GM21786 (cell line): ENCODE measurements around the gene RBM38.

Experiments
- ATAC-seq: cut with Tn5 transposase; IDR thresholded peaks from one replicate; pipeline ENCODE4 v1.9.1; 2021; ENCODE audit not compliant: unreplicated experiment

Gene RBM38

DNA sequence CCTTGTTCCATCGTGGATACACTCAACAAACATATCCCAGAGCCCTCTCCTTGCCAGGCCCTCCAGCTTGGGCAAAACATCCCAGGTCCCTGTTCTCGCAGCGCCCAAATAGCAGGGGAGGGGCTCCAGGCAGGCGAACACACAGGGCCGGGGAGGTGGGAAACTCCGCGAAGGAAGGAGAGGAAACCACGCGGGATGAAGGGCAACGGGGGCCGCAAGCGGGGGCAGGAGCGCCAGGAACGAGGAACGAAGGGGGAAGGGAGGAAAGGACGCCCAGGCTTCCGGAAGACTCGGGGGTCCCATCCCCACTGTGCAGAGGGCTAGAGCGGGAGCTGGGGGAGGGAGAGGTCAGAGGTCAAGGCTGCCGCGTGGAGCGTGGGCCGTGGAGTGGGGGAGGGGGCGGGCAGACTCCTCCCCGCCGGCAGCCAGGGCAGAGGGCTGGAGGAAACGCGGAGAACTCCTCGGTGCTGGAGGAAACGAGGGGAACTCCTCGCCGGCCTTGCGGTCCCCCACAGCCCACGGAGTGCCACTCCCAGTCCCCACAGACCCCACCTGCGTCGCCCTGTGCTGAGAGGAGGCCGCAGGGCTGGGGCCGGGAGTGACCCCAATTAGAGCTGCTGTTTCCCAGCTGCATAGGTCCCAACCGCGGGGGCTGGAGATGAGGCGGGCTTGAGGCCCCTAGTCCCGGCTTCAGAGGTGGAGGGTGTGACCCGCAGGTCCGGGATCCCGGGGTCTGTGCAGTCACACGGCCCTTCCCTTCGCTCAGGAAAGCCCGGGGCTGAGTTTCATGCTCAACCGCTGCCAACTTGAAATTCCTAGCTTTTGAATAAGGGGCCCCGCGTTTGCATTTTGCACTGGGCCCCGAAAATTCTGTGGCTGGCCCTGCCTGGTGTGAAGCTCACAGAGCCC lies 1.2 kb upstream of the RBM38 start:
- no peak for ATAC-seq

DNA sequence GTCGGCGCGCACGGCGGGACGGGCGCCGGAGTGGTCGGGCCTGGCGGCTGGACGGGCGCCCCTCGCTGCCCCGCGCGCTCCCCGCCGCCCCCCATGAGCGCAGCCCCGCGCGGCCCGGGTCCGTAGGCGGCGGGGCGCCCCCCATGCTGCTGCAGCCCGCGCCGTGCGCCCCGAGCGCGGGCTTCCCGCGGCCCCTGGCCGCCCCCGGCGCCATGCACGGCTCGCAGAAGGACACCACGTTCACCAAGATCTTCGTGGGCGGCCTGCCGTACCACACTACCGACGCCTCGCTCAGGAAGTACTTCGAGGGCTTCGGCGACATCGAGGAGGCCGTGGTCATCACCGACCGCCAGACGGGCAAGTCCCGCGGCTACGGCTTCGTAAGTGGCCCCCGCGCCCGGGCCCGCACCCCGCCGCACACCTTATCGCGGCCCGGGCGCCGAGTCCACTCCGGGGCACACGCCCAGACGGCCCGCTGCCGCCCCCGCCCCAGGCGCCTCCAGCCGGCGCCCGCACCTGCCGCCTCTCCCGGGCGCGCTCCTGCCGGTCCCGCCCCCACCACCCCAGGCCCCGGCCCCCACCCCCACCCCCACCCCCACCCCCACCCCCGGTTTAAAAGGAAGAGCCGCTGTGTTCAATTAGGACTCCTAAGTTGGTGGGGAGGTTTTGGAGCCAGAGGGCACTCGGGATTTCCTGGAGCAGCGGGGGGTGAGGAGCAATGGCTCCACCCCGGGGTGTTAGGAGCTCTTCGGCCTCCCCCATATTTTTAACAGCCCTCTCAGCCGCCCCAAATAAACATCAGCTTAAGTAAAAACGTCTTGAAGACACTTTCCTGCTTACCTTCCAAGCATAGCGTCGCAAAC lies 474 bp downstream of the RBM38 start:
- ATAC-seq: no peak

DNA sequence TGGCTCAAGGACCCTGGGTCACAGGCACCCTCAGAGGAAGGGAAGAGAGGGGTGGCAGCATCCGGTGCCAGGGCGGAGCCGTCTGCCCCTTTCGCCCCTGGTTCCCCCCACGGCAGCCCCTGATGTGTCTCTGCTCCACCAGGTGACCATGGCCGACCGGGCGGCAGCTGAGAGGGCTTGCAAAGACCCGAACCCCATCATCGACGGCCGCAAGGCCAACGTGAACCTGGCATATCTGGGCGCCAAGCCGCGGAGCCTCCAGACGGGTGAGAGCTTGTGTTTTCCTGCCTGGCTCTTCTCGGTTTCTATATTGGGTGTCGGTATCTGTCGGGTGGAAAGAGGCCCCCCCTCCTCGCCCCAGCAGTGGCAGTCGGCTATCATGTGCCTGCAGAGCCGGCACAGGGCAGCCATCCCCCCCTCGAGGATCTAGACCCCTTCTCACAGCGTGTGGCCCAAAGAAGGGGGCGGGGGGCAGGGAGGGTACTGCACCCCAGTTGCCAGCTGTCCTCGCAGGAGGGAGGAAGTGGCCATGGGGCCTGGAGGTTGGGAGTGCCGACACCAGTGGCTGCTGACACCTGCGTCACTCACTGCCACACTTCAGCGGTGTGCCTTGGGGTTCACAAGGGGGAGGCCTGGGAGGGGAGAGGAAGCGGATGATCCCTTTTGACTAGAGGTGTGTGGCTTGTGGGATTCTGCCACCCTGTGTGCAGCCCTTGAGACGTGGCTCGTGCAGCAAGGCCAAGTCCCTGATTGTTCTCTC lies 1.5 kb downstream of the RBM38 start:
- peak; percentile 22 for ATAC-seq

DNA sequence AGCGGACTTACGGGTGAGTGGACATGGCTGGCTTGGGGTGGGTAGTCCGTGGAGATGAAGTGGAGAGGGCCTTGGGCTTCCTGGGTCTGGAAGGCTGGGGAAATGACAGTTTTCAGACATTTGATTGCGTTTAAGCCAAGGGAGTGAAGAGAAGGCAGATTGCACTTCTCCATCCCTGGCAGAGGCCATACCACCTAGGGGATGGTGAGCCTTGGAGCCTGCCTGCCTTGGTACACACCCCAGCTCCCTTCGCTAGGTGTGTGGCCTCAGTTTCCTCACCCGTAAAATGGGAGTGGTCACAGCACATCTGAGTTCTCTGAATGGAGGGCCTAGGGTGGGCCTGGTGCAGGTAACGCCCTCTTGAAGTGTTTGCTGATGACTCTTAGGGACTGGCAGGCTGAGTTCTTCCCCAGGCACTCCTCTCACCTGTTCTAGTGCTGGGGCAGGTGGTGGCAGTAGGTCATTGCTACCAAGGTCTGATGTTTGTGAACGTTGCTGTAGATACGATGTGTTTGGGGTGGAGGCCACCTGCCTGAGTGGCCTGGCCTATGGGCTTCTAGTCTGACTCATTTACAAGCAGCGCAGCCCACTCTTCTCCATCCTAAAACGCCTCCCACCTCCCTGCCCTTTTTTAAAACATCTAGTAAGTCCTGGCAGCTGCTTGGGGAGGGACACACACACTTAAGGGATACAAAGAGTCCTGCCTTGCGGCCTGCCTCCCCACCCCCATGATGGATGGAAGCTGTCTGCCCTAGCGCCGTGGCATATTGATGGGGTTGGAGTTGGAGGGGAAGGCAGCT lies 2.3 kb downstream of the RBM38 start:
- no peak for ATAC-seq

DNA sequence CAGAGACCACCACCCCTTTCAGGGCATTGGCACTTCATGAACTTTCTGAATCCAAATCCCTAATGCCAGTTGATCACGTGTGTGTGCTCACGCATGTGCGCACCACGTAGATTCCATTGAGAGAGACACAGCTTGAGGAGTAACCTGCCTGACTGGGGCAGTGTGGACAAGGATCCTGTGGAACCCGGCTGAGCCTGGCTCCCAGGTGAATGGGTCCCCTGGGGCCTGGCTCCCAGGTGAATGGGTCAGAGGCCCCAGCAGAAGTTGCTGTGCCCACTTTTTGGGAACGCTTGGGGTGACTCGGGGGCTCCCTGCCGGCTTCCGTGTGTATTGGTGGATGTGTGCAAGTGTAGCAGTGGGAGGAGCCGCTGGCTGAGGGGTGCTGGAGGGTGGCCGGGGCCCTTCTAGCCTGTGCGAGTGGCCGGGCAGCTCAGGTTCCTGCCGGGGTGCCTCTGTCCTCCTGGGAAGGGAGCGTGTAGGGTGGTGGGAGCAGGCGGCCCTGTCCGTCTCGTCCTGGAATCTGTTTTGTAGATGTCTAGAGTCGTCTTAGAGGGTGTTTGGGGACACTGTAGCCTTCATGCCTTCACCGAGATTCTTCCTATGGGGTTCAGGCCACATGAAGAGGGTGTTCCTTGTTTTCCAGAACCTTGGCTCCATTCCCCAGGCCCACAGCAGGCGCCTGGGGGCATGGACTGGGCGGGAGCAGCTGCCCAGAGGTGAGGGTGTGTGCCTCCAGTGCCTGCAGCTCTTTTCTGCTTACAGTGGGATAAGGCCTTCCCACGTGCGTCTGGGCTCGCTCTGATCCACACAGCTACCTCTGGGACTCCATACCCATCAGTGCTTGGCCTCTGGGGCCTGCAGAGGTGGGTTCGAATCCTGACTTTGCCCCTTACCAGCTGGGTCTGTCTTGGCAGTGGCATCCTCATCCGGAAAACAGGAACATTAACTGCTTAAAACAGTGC lies 3.2 kb downstream of the RBM38 start:
- no peak for ATAC-seq

DNA sequence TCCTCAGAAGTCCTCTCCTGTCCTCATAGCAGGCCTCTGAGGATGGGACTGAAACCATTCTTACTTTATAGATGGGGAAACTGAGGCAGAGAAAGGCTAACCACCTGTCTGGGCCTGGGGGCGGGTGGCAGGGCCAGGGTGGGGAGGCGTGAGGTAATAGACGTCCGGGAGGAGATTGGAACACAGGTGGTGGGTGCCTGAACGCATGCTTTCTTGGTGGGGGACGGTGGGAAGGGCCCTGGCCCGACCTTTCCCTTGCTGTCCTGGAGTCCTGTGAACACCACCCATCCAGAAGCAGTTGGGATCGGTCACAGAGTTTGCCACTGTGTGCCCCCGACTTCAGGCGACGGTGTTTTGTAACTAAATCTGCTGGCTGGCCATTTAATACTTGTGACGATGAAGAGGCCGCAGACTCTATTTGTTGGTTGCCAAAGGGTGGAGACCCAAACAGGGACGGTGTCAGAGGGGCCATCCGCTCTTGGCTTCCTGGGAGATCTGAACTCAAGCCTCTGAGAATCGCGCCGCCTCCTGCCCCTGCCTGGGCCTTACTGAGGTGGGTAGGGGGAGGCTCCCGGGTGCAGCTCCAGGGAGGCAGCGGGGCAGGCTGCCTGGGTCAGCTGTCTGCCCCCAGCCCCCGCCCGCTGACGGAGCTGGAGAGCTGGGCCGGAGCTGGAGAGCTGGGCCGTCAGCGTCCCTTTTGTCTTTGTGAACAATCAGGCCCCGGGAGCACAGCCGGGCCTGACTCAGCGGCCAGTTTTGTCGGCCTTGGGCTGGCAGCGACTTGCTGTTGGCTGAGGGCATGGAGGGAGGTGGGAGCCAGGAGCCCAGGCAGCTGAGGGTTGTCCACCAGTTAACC lies 4.1 kb downstream of the RBM38 start:
- ATAC-seq: no peak

DNA sequence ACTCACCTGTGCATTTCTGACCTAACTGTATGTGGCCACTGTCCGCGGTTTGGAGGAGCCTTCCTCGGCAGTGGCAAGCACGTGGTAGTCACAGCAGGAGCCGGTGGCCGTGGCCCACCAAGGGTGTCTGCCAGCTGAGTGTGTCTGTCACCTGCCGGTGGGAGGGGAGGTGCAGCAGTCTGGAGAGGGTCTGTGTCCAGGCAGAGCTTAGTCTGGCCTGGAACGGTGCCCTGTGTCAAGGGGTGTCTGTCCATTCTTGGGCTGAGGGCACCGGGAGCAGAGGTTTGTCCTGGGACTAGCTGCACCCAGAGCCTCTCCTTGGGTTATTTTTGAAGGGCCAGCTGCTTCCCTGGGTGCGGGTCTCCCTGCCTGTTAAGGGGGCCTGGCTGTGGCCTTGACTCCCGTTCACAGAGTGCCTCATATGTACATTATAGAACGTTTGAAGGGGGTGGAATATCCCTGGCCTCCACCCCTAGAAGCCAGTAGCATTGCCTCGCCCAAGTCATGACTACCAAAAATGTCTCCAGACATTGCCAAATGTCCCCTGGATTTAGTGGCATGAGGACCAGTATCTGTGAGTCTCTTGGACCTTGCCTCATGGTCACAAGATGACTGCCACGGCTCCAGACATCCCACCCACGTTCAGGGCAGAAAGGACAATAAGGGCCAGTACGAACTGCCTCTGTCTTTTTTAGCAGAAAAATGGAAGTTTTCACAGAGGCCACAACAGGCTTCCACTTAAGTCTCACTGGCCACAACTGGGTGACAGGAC lies 5.2 kb downstream of the RBM38 start:
- ATAC-seq: no peak

DNA sequence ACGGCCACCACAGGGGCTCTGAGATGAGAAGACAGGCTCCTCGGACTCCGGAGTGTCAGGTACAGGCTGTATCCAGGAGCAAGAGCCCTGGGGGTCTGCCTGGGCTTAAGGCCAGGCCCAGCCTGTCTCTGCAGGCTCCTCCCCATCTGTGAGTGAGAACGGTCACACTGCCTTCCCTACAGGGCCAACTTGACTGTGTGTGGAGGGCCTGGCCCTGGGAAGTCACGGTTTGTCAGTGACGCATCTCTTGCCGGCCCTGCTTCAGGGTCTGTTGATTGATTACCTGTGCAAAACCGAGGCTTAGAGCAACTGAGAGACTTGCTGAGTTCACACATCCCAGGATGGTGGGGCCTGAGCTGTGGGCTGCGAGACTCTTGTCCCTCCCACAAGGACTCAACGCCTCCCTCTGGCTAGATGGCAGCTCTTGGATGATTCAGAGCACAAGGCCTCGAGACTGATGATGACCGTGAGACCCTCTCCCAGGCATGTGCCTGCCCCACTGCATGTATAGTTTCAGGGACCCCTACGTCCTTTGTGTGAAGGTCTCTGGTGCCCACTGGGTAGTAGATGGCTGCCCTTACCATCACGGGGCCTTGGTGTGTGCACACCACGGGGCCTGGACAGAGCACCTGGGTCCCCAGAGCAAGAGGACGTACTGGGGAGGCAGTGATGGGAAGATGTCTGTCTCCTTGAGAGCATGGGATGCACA lies 5.9 kb downstream of the RBM38 start:
- no peak for ATAC-seq

DNA sequence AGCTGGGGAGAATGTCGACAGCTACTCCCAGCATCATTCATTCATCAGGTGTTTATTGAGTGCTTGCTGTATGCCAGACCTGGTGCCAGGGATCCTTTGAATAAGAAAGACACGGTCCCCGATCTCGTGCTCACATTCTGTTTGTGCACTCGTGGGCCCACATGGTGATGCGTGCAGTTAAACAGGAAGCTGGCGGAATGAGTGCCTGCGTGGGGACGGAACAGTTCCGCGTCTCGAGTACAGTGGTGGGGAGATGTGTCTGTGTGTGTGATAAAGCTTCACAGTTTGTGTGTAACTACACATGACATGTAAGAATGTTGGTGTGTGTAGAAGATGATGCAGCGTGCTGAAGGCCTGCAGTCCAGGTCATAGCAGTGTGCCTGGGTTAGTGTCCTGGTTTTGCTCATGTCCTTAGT lies 6.5 kb downstream of the RBM38 start:
- peak; percentile 2 for ATAC-seq

DNA sequence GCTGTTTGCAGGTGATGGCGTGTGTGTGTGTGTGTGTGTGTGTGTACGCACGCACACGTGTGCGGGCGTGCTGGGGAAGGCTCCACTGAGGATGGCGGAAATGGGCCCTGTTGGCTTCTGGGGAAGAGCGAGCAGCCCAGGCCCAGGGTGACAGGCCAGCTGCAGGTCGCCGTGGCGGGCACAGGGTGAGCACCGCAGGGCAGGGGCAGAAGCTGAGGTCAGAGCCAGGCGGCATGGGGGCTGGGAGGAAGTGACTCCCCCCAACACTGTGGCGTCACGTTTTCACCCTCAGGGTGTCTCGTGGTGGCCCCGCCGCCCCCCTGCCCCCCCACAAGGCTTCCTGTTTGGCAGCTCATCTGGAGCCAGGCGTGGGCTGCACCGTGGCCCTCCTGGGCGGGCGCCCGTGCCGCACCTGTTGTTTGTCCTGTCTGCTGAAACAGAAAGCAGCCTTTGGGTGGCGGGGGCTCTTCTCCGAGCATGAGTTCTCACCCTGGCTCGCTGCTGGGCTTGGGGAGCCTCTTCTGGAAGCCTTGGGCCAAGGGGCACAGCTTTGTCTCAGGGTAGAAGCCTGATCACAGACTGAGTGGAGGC lies 7.1 kb downstream of the RBM38 start:
- peak; percentile 54 for ATAC-seq

DNA sequence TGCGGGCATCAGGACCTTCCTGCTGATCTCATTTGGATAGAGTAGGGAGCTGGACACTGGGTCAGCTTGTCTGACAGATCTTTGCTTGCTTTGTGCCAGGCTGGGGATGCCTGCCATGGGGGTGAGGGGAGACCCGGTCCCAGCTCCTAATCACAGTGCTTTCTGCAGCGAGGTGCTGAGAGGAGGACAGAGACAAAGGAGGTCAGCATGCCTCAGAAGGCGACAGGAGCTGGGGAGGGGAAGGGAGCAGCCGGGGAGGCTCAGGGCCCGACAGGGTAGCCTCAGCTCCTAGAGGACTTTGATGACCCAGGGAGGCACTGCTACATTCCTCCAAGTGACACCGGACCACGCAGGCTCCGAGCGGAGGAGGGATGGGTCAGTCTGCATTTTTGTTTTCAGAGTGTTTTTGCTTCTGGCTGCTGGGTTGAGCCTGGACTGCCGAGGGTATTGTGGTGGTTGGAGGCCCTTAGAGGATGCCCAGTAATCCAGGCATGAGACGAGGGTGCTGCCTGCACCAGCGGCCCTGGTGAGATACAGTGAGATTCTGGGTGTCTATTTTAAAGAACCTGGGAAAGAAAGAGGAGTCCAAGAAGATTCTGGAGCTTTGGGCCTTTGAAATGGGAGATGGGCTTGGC lies 7.8 kb downstream of the RBM38 start:
- ATAC-seq: no peak

DNA sequence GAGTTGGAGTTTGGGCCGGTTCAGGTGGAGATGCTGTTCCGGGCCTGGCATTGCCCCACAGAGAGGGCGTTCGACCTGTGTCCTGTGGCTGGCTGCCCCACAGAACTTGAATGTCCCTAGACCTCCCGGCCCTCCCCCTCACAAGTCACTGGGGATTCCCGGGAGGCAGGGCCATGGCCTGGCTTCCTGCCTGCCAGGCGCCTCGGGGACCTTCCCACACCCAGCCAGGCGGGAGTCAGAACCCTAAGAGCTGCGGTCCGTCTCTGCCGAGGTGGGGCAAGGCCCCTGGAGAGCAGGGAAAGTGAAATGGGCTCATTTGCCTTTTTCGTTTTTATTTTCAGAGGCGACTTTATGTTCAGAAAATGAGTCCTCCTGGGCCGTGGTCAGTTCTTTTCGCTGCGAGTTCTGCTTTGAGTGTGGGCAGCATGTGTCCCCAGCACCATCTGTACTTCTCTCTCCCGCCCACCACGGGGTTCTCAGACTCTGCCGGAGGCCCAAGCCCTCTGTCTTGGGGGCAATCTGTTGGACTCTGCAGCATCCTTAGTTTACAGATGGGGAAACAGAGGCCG lies 8.5 kb downstream of the RBM38 start:
- peak; percentile 33 for ATAC-seq

DNA sequence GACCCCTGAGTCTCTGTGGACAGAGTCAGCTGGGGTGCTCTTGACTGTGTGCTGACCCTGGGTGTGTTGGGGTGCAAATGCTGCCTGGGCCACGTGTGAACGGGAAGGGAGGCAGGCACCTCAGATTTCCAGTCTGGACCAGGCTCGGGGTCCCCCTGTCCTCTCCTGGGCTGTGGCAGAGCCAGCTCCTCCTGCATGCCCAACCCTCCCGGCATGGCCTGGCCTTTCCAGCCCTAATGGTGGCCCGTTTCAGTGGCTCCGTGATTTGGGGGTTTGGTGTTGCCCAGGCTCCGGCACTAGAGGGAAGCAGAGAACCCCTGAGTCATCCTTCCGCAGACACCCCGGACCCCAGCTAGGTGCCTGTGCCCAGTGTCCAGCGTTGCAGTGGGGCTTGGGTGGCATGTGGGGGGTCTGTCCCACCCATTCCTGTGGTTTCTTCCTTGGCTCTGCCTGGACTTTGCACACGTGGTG lies 9.1 kb downstream of the RBM38 start:
- ATAC-seq: no peak

DNA sequence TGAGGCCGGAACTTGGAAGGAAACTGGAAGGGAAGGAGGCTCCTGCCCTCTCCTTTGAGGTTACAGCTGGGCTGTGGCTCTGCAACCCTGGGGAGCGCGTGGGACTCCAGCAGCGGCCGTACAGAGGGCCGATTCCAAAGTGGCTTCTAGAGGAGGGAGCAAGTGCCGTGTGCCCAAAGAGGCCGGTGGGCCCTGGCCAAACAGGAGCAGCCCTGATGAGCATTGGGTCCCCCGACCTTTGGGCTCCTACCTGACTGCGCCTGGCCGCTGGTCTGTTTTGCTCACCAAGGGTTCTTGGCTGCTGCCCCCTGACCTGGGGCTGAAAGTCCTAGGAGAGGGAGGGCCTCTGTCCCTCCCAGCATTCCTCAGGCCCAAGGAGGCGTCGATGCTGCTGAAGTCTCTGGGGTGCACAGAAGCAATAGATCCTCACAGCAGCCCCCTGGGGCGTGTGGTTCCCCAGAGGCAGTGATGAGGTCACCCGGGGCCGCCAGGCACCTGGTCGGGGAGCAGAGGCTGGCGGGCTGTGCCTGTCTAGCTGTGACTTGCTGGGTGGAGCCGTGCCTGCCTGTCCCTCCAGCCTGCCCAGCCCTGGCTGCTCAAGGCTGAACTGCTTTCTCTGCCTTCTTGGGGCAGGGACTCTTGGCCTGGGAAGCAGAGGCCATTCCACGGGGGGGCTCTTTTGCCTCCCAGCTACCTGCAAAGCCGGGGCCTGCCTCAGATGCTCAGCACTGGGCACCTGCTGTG lies 9.8 kb downstream of the RBM38 start:
- ATAC-seq: peak; percentile 20

DNA sequence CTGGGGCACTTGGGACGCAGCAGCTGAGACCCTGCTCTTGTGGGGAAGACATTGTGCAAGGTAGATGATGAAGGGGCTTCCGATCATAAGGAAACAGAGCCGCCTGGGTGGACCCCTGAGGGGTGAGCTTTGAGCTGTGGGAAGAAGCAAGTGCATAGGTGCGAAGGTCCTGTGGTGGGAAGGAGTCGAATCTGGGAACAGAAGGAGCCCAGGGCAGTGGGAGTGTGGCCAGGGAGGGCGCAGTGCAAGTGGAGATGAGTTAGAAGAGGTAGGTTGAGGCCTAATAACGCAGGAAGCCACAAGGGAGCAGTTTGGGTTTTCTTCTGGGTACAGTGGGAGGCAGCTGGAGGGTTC lies 10.3 kb downstream of the RBM38 start:
- ATAC-seq: no peak
